Stomach (tissue), 9 donors: ENCODE results near the gene PELO. TPM values are rescaled to one million over a fixed set of nuclear protein-coding genes. Genes with fewer than 3 reads are reported as not detected.
A peak's percentile ranks its signal among the peaks of the same experiment; 100 is the strongest.

Experiments
- DNase-seq, 2 donors: peaks; one replicate each; pipeline versions ENCODE4 v3.0.0 to v3.0.0-alpha.2; 2013 to 2019
- H3K27ac ChIP-seq, 5 donors: fragments of 200-600 bp in 4 of 5; sonication (generic) in 4 of 5; one replicate each; pipeline ENCODE4 v1.5.1; 2013 to 2019; ENCODE audit warnings: mild to moderate bottlenecking in 1 of 5, moderate library complexity in 1 of 5
- H3K27me3 ChIP-seq, 3 donors: fragments of 200-600 bp; sonication (generic); one replicate each; pipeline ENCODE4 v1.5.1; 2017 to 2019; ENCODE audit warnings: mixed run types in 1 of 3
- H3K36me3 ChIP-seq, 4 donors: fragments of 200-600 bp; sonication (generic); 1 replicate in 3 of 4; 2 replicates in 1 of 4; pipeline ENCODE4 v1.5.1; 2016 to 2019
- H3K4me1 ChIP-seq, 4 donors: fragments of 200-600 bp; sonication (generic); one replicate each; pipeline ENCODE4 v1.5.1; 2016 to 2019
- H3K4me3 ChIP-seq, 4 donors: fragments of 200-600 bp; sonication (generic) in 3 of 4; one replicate each; pipeline ENCODE4 v1.5.1; 2016 to 2019; ENCODE audit warnings: mild to moderate bottlenecking in 1 of 4
- H3K9me3 ChIP-seq, 4 donors: fragments of 200-600 bp; sonication (generic); one replicate each; pipeline ENCODE4 v1.5.1; 2016 to 2019
- EP300 ChIP-seq: sonication (generic); formaldehyde crosslinking; IDR thresholded peaks from one replicate; pipeline ENCODE4 v1.6.1; 2017; ENCODE audit warnings: antibody characterized with exemption
- POLR2A ChIP-seq, 4 donors: fragments of 450-650 bp; IDR thresholded peaks; one replicate each; pipeline ENCODE4 v1.6.1; 2016; ENCODE audit warnings: antibody characterized with exemption in 4 of 4, control low read depth in 2 of 4, mild to moderate bottlenecking in 1 of 4, moderate library complexity in 1 of 4
- POLR2AphosphoS5 ChIP-seq, 3 donors: sonication (generic); formaldehyde crosslinking; IDR thresholded peaks; one replicate each; pipeline ENCODE4 v1.6.1; 2016; ENCODE audit warnings: antibody characterized with exemption in 3 of 3
- WGBS, 5 donors: extraction: QIAGEN DNeasy Blood & Tissue Kit in 3 of 5; methylation state at CpG; one replicate each; pipeline versions ENCODE4 v1.1.5 to v1.1.7; 2013 to 2018; 5-methylcytosine and 5-hydroxymethylcytosine counted together
- intact Hi-C: fragments of 100-400 bp; cut with DNase I; formaldehyde crosslinking; loops from one replicate; pipeline ENCODE4 v1.15.1; 2023; ENCODE audit warnings: low total_unique reads
- polyA plus RNA-seq, 3 donors: library from polyadenylated mRNA; stranded (reverse); fragments of 200-250 nt; gene quantifications; one replicate each; pipeline ENCODE4 v1.2.3, GENCODE V29; 2013
- total RNA-seq, 5 donors: library from RNA; depleted of rRNA; stranded (reverse); fragments of >200 nt; gene quantifications; one replicate each; pipeline versions ENCODE4 v1.1.0 to v1.2.3, GENCODE V29; 2014 to 2016
- TF ChIP-seq, protein P1 (sequence below), 7 experiments: fragments of 450-650 bp in 4 of 7; fragments of 200-600 bp in 3 of 7; sonication (generic) in 3 of 7; IDR thresholded peaks; one replicate each; pipeline ENCODE4 v1.5.1; 2016 to 2019; ENCODE audit warnings: antibody characterized with exemption in 7 of 7, control low read depth in 2 of 7, mild to moderate bottlenecking in 1 of 7
- donor health status: healthy with polysubstance abuse.
- donor health status: Bipolar disorder and iron deficiency.
- donor health status: healthy.

Gene PELO
- total and polyA plus RNA-seq, 8 donors: 5.8 to 62.2 (median 12.5) TPM

- Histone ChIP-seq H3K4me3 (no peak overlapping the region), H3K27ac (no peak overlapping the region), H3K4me1 (peaks cover 14 to 99% (median 64%) of the 10 kb centered on the region in 4 donors), H3K9me3 (no peaks in the 10 kb centered on the region), H3K36me3 (peaks cover 0 to 8% (median 2%) of the 10 kb centered on the region in 4 donors), H3K27me3 (no peaks in the 10 kb centered on the region)
- intact Hi-C loops: no loop called here
- DNase-seq: no peak
- TF ChIP-seq, protein P1, sequence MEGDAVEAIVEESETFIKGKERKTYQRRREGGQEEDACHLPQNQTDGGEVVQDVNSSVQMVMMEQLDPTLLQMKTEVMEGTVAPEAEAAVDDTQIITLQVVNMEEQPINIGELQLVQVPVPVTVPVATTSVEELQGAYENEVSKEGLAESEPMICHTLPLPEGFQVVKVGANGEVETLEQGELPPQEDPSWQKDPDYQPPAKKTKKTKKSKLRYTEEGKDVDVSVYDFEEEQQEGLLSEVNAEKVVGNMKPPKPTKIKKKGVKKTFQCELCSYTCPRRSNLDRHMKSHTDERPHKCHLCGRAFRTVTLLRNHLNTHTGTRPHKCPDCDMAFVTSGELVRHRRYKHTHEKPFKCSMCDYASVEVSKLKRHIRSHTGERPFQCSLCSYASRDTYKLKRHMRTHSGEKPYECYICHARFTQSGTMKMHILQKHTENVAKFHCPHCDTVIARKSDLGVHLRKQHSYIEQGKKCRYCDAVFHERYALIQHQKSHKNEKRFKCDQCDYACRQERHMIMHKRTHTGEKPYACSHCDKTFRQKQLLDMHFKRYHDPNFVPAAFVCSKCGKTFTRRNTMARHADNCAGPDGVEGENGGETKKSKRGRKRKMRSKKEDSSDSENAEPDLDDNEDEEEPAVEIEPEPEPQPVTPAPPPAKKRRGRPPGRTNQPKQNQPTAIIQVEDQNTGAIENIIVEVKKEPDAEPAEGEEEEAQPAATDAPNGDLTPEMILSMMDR (IDR thresholded peaks at IDR 0.05): no peak
- TF ChIP-seq EP300: no peak
- TF ChIP-seq POLR2AphosphoS5 (IDR thresholded peaks at IDR 0.05): no peak
- no peak for TF ChIP-seq POLR2A (IDR thresholded peaks at IDR 0.05)
These were observed 19.3 kb downstream of the PELO start for GRCh38 chr5:52807037-52807436.

- intact Hi-C loops: no loop called here
- Histone ChIP-seq H3K4me1 (peaks cover 8 to 99% (median 60%) of the 10 kb centered on the region in 4 donors), H3K4me3 (no peak overlapping the region), H3K27ac (peak overlapping the region in 3 of 5 donors; percentile 42 to 79 (median 58)), H3K36me3 (peaks cover 0 to 8% (median 0%) of the 10 kb centered on the region in 4 donors), H3K27me3 (no peaks in the 10 kb centered on the region), H3K9me3 (no peaks in the 10 kb centered on the region)
- no peak for DNase-seq
- TF ChIP-seq EP300 (no peak), POLR2A (IDR thresholded peaks at IDR 0.05) (no peak), POLR2AphosphoS5 (IDR thresholded peaks at IDR 0.05) (no peak)
- TF ChIP-seq, protein P1 (IDR thresholded peaks at IDR 0.05): no peak
These were observed 20.0 kb downstream of the PELO start for GRCh38 chr5:52807723-52808122.

DNA sequence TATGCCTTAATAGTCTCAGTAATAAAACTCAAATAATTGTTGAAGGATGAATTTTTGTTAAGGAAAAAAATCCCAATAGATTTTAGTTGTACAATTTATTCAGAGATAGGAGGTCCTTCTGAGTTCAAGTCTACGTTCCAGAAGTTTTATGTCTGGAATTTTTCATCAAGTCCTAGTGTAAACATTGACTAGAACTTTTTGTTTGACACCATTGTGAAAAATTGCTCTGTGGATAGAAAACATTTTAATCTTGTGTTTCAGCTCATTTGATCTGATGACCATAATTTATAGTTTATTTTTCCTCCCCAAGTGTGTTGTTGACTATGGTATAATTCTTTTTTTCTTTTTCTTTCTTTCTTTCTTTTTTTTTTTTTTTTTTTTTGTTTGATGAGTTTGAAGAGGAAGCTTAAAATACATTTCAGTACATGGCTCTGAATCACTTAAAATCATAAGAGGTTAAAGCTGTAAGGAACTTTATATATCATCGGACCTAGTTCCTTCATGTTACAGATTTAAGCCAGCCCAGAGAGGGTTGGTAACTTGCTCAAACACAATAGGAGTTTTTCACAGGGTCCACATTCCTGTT, 20.7 kb downstream of the PELO start:
- peak overlapping the region in 3 of 5 donors; percentile 64 to 79 (median 75) for H3K27ac ChIP-seq
- no peak for TF ChIP-seq EP300
- TF ChIP-seq POLR2A (IDR thresholded peaks at IDR 0.05): no peak
- TF ChIP-seq POLR2AphosphoS5 (IDR thresholded peaks at IDR 0.05): no peak
- TF ChIP-seq, protein P1 (IDR thresholded peaks at IDR 0.05): no peak

DNA sequence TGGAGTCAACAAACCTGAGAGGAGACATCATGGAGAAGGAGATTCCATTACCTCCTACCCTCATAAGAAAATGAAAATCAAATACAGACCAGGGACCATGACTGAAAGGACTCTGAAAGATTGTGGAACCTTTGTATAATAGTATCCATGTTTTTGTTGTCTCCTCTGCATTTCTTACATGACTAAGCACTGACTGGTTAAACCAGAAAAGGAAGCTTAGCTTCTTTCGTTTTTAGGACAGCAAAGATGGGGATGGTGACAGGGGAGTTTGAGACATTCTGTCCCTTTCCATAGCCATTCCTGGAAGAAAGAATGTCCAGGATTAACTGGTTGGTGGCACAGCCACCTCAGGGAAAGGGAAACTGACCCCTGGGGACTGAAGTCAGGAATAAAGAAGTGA, 22.2 kb downstream of the PELO start:
- DNase-seq: no peak
- H3K27me3 ChIP-seq: no peaks in the 10 kb centered on the region
- H3K4me3 ChIP-seq: no peak overlapping the region
- peaks cover 0 to 97% (median 51%) of the 10 kb centered on the region in 4 donors for H3K4me1 ChIP-seq
- no peaks in the 10 kb centered on the region for H3K9me3 ChIP-seq
- WGBS, 5 donors: 28 to 63% (median 49%) methylated on average over 1 of the region's 1 CpG
- intact Hi-C loops: no loop called here
- TF ChIP-seq POLR2AphosphoS5 (IDR thresholded peaks at IDR 0.05): peak in 1 of 3 donors; percentile 30
- TF ChIP-seq, protein P1 (IDR thresholded peaks at IDR 0.05): no peak
- no peak for TF ChIP-seq POLR2A (IDR thresholded peaks at IDR 0.05)
- TF ChIP-seq EP300: no peak
- no peaks in the 10 kb centered on the region for H3K36me3 ChIP-seq
- H3K27ac ChIP-seq: peak overlapping the region; percentile 52 to 79 (median 64)

More for the DNA sequence above, 20.7 kb downstream of the PELO start:
- 43 to 58% (median 50%) methylated on average over 2 of the region's 2 CpGs for WGBS, 5 donors
- Histone ChIP-seq H3K4me3 (no peak overlapping the region), H3K27me3 (no peaks in the 10 kb centered on the region), H3K9me3 (no peaks in the 10 kb centered on the region), H3K36me3 (peaks cover 0 to 1% (median 0%) of the 10 kb centered on the region in 4 donors), H3K4me1 (peaks cover 1 to 97% (median 59%) of the 10 kb centered on the region in 4 donors)
- DNase-seq: no peak
- intact Hi-C loops: no loop called here
